H9 (cell line): ENCODE results near the gene PF4V1. TPM values are rescaled to one million over a fixed set of nuclear protein-coding genes. Genes with fewer than 3 reads are reported as not detected.
"Not testable (repeated sequence)": the region's sequence is repeated elsewhere in the genome, so short reads cannot be mapped to it uniquely, and the experiment has no call there.

Experiments
- DNase-seq: peaks from one replicate; pipeline ENCODE4 v3.0.0-alpha.2; 2017
- H2AFZ ChIP-seq: one replicate; pipeline ENCODE4 v1.6.1; 2013; ENCODE audit warnings: mild to moderate bottlenecking, low read length, control low read depth, moderate library complexity
- H2AK5ac ChIP-seq: 2 replicates; pipeline ENCODE4 v1.6.1; 2013; ENCODE audit warnings: low read length, control low read depth, mixed read lengths; ENCODE audit not compliant: insufficient read length
- H2BK120ac ChIP-seq: one replicate; pipeline ENCODE4 v1.6.1; 2013; ENCODE audit warnings: low read depth, mild to moderate bottlenecking, low read length, control low read depth, inconsistent platforms; ENCODE audit not compliant: poor library complexity, severe bottlenecking
- H2BK12ac ChIP-seq: 2 replicates; pipeline ENCODE4 v1.6.1; 2013; ENCODE audit warnings: low read length, control low read depth, mixed read lengths, low read depth; ENCODE audit not compliant: insufficient read length
- H2BK15ac ChIP-seq: 2 replicates; pipeline ENCODE4 v1.6.1; 2013; ENCODE audit warnings: low read depth, low read length, control low read depth
- H2BK20ac ChIP-seq: one replicate; pipeline ENCODE4 v1.6.1; 2013; ENCODE audit warnings: low read depth, mild to moderate bottlenecking, low read length, control low read depth, inconsistent platforms; ENCODE audit not compliant: poor library complexity, severe bottlenecking
- H2BK5ac ChIP-seq: 2 replicates; pipeline ENCODE4 v1.6.1; 2013; ENCODE audit warnings: low read length, control low read depth, mixed read lengths; ENCODE audit not compliant: insufficient read length
- H3K14ac ChIP-seq: 2 replicates; pipeline ENCODE4 v1.6.1; 2013; ENCODE audit warnings: low read length, control low read depth; ENCODE audit not compliant: insufficient read depth
- H3K18ac ChIP-seq: 2 replicates; pipeline ENCODE4 v1.6.1; 2013; ENCODE audit warnings: low read depth, mild to moderate bottlenecking, mixed read lengths, low read length, control low read depth; ENCODE audit not compliant: insufficient read length
- H3K23ac ChIP-seq: 2 replicates; pipeline ENCODE4 v1.6.1; 2013; ENCODE audit warnings: low read length, control low read depth, mixed read lengths, low read depth; ENCODE audit not compliant: insufficient read length
- H3K23me2 ChIP-seq: 2 replicates; pipeline ENCODE4 v1.6.1; 2013; ENCODE audit warnings: low read depth, mild to moderate bottlenecking, mixed read lengths, low read length, control low read depth; ENCODE audit not compliant: insufficient read length, poor library complexity, severe bottlenecking
- H3K27ac ChIP-seq: 2 replicates; pipeline ENCODE4 v1.5.1; 2013; ENCODE audit warnings: low read length, control low read depth, mixed read lengths, low read depth; ENCODE audit not compliant: insufficient read length
- H3K27me3 ChIP-seq: 2 replicates; pipeline ENCODE4 v1.6.1; 2013; ENCODE audit warnings: low read length, control low read depth, inconsistent platforms; ENCODE audit not compliant: insufficient read depth
- H3K4ac ChIP-seq: 2 replicates; pipeline ENCODE4 v1.6.1; 2013; ENCODE audit warnings: low read depth, mild to moderate bottlenecking, control low read depth, inconsistent platforms, low read length, moderate library complexity
- H3K4me1 ChIP-seq: 2 replicates; pipeline ENCODE4 v1.6.1; 2013; ENCODE audit warnings: low read length, control low read depth, inconsistent platforms; ENCODE audit not compliant: insufficient read depth
- H3K4me2 ChIP-seq: 2 replicates; pipeline ENCODE4 v1.6.1; 2013; ENCODE audit warnings: low read length, control low read depth, mixed read lengths; ENCODE audit not compliant: insufficient read length, insufficient read depth
- H3K56ac ChIP-seq: 2 replicates; pipeline ENCODE4 v1.6.1; 2013; ENCODE audit warnings: low read depth, mild to moderate bottlenecking, mixed read lengths, low read length, control low read depth; ENCODE audit not compliant: insufficient read length
- H3K79me1 ChIP-seq: 2 replicates; pipeline ENCODE4 v1.6.1; 2013; ENCODE audit warnings: low read depth, mild to moderate bottlenecking, moderate library complexity, low read length, control low read depth, inconsistent platforms; ENCODE audit not compliant: insufficient read depth, poor library complexity, severe bottlenecking
- H3K79me2 ChIP-seq: 2 replicates; pipeline ENCODE4 v1.6.1; 2013; ENCODE audit warnings: low read length, control low read depth, inconsistent platforms; ENCODE audit not compliant: insufficient read depth
- H3K9ac ChIP-seq: 2 replicates; pipeline ENCODE4 v1.6.1; 2013; ENCODE audit warnings: low read length, control low read depth, mixed read lengths; ENCODE audit not compliant: insufficient read length; ENCODE audit errors: extremely low read depth
- H3K9me3 ChIP-seq: one replicate; pipeline ENCODE4 v1.6.1; 2013; ENCODE audit warnings: low read depth, low read length, inconsistent platforms; ENCODE audit not compliant: control insufficient read depth
- H3T11ph ChIP-seq: one replicate; pipeline ENCODE4 v1.6.1; 2013; ENCODE audit warnings: mild to moderate bottlenecking, low read length, control low read depth, inconsistent platforms
- H4K20me1 ChIP-seq: one replicate; pipeline ENCODE4 v1.6.1; 2013; ENCODE audit not compliant: control insufficient read depth, insufficient read length, insufficient read depth
- H4K5ac ChIP-seq: 2 replicates; pipeline ENCODE4 v1.6.1; 2013; ENCODE audit warnings: low read depth, mild to moderate bottlenecking, mixed read lengths, low read length, control low read depth; ENCODE audit not compliant: insufficient read length
- H4K8ac ChIP-seq: replicated peaks from 2 replicates; pipeline ENCODE4 v1.6.1; 2013; ENCODE audit warnings: low read length, control low read depth, mixed read lengths, low read depth; ENCODE audit not compliant: insufficient read length
- H4K91ac ChIP-seq: 2 replicates; pipeline ENCODE4 v1.6.1; 2013; ENCODE audit warnings: low read depth, mild to moderate bottlenecking, moderate library complexity, mixed read lengths, low read length, control low read depth; ENCODE audit not compliant: insufficient read length
- H3K27ac Mint-ChIP-seq, 3 experiments: 2 replicates in 2 of 3; 3 replicates in 1 of 3; pipeline ENCODE4 v1.8.0; 2020 to 2021; ENCODE audit warnings: mixed read lengths in 3 of 3, mild to moderate bottlenecking in 1 of 3, moderate library complexity in 1 of 3
- H3K27me3 Mint-ChIP-seq: 2 replicates; pipeline ENCODE4 v1.8.0; 2021; ENCODE audit warnings: low read depth, mild to moderate bottlenecking, moderate library complexity, mixed read lengths
- H3K36me3 Mint-ChIP-seq, 3 experiments: 2 replicates in 2 of 3; 3 replicates in 1 of 3; pipeline ENCODE4 v1.8.0; 2020 to 2021; ENCODE audit warnings: low read depth in 3 of 3, mixed read lengths in 3 of 3; ENCODE audit not compliant: insufficient read depth in 1 of 3
- H3K4me1 Mint-ChIP-seq, 2 experiments: 2 replicates each; pipeline ENCODE4 v1.8.0; 2020; ENCODE audit warnings: mixed read lengths in 2 of 2
- H3K4me3 Mint-ChIP-seq, 2 experiments: 2 replicates in 1 of 2; 3 replicates in 1 of 2; pipeline ENCODE4 v1.8.0; 2020 to 2021; ENCODE audit warnings: mild to moderate bottlenecking in 2 of 2, mixed read lengths in 2 of 2, moderate library complexity in 1 of 2
- H3K9me3 Mint-ChIP-seq, 2 experiments: 2 replicates in 1 of 2; 3 replicates in 1 of 2; pipeline ENCODE4 v1.8.0; 2020; ENCODE audit warnings: mild to moderate bottlenecking in 2 of 2, mixed read lengths in 2 of 2, moderate library complexity in 1 of 2
- CTCF ChIP-seq: fragments of 200-600 bp; sonication (generic); conservative IDR thresholded peaks from 3 replicates; pipeline ENCODE4 v1.8.0; 2021; ENCODE audit warnings: antibody characterized with exemption, mild to moderate bottlenecking
- WGBS: extraction: QIAGEN DNeasy Blood & Tissue Kit; methylation state at CpG from one replicate; pipeline ENCODE4 v1.1.7; 2013; ENCODE audit warnings: missing lambda C conversion rate, low lambda C conversion rate, mixed read lengths; ENCODE audit not compliant: insufficient read length; ENCODE audit errors: extremely low coverage; 5-methylcytosine and 5-hydroxymethylcytosine counted together
- total RNA-seq: library from RNA; stranded (reverse); gene quantifications from 2 replicates; pipeline ENCODE4 v1.2.1, GENCODE V29; 2021

The PF4V1 gene
- total RNA-seq, 1 experiment from 2014 or later, result not detected

- Mint-ChIP-seq H3K27me3 (no peaks in the 10 kb centered on the region; the same call in 1 of the 2 replicates), H3K4me1 (peaks cover 2 to 3% of the 10 kb centered on the region in 2 experiments; a peak in 2 of 4 replicates), H3K9me3 (no peaks in the 10 kb centered on the region), H3K4me3 (no peak overlapping the region), H3K36me3 (no peaks in the 10 kb centered on the region), H3K27ac (no peak overlapping the region)
- Histone ChIP-seq H4K20me1 (no peaks in the 10 kb centered on the region), H3K4ac (no peak overlapping the region), H2AFZ (no peak overlapping the region), H3K9me3 (no peaks in the 10 kb centered on the region), H3T11ph (no peak overlapping the region), H2BK5ac (no peak overlapping the region), H3K56ac (no peak overlapping the region), H4K5ac (no peak overlapping the region), H2BK15ac (no peak overlapping the region), H3K18ac (no peak overlapping the region), H2BK12ac (no peak overlapping the region), H3K4me2 (no peak overlapping the region), H2AK5ac (no peak overlapping the region), H3K27ac (no peak overlapping the region), H3K9ac (no peak overlapping the region), H3K23ac (no peak overlapping the region), H3K27me3 (no peaks in the 10 kb centered on the region), H4K91ac (no peak overlapping the region), H3K79me1 (no peaks in the 10 kb centered on the region), H3K4me1 (no peaks in the 10 kb centered on the region; the same call in 1 of the 2 replicates), H3K79me2 (no peaks in the 10 kb centered on the region), H2BK20ac (no peak overlapping the region), H4K8ac (no peak overlapping the region), H2BK120ac (no peak overlapping the region), H3K23me2 (no peaks in the 10 kb centered on the region), H3K14ac (no peak overlapping the region)
- no CpG with 5 or more reads among the region's 4 CpGs for WGBS
- no peak for DNase-seq
- no peak for TF ChIP-seq CTCF
Observed at GRCh38 chr4:73897380-73898136, 44.5 kb downstream of the PF4V1 start.

- not testable (repeated sequence) for H2BK5ac ChIP-seq, H4K20me1 ChIP-seq, H3K9me3 ChIP-seq, H3K79me2 ChIP-seq, H3K4me3 Mint-ChIP-seq, H3K27ac Mint-ChIP-seq, H4K5ac ChIP-seq, H2BK15ac ChIP-seq, H3K14ac ChIP-seq, H2AFZ ChIP-seq, H4K91ac ChIP-seq, H3K4me2 ChIP-seq, H3K23ac ChIP-seq, H4K8ac ChIP-seq, H3K4ac ChIP-seq, H2BK12ac ChIP-seq, H3K9ac ChIP-seq, H3K18ac ChIP-seq, H3K27ac ChIP-seq, H3K4me1 Mint-ChIP-seq, H3K27me3 Mint-ChIP-seq, H3K56ac ChIP-seq, H3K23me2 ChIP-seq, DNase-seq, H2BK20ac ChIP-seq, H3K27me3 ChIP-seq, H3K79me1 ChIP-seq, H3K4me1 ChIP-seq, H2AK5ac ChIP-seq, H3T11ph ChIP-seq, H2BK120ac ChIP-seq, H3K9me3 Mint-ChIP-seq, H3K36me3 Mint-ChIP-seq
- WGBS, result no CpG with 5 or more reads among the region's 3 CpGs
Observed at GRCh38 chr4:73899338-73899737, 46.2 kb downstream of the PF4V1 start.
